Stimulated activated memory B cell treated with anti-CD40 and anti-IgM and Interleukin-4, amounts not matched to agents 10 μg/mL and 1 μg/mL and 100 μg/mL, for 72 hours (primary cell): Measurements from ENCODE around the gene CEBPZOS.
"Not testable (repeated sequence)": the region's sequence is repeated elsewhere in the genome, so short reads cannot be mapped to it uniquely, and the experiment has no call there.

Experiments
- ATAC-seq: fragments of 150-1000 bp; cut with Tn5 transposase; 2 replicates; pipeline ENCODE4 v1.10.0; 2021
- H3K27ac Mint-ChIP-seq: one replicate; pipeline ENCODE4 v1.8.0; 2022; ENCODE audit warnings: mild to moderate bottlenecking, mixed read lengths
- H3K27me3 Mint-ChIP-seq: one replicate; pipeline ENCODE4 v1.8.0; 2022; ENCODE audit warnings: mixed read lengths
- H3K36me3 Mint-ChIP-seq: one replicate; pipeline ENCODE4 v1.8.0; 2022; ENCODE audit warnings: mixed read lengths
- H3K4me1 Mint-ChIP-seq: one replicate; pipeline ENCODE4 v1.8.0; 2022; ENCODE audit warnings: mixed read lengths
- H3K4me3 Mint-ChIP-seq: one replicate; pipeline ENCODE4 v1.8.0; 2022; ENCODE audit warnings: mild to moderate bottlenecking, moderate library complexity, mixed read lengths
- H3K9me3 Mint-ChIP-seq: one replicate; pipeline ENCODE4 v1.8.0; 2022; ENCODE audit warnings: mixed read lengths

Gene CEBPZOS

GRCh38 chr2:37206760-37207159 lies 10.5 kb downstream of the CEBPZOS start:
- H3K9me3 Mint-ChIP-seq = peaks cover 25% of the 10 kb centered on the region
- H3K27ac Mint-ChIP-seq, H3K27me3 Mint-ChIP-seq: not testable (repeated sequence)

GRCh38 chr2:37211212-37211611 lies 14.9 kb downstream of the CEBPZOS start:
- Mint-ChIP-seq H3K9me3 (peaks cover 25% of the 10 kb centered on the region), H3K4me3 (no peak overlapping the region), H3K27me3 (no peaks in the 10 kb centered on the region), H3K27ac (peak overlapping the region; percentile 10), H3K4me1 (peaks cover 16% of the 10 kb centered on the region), H3K36me3 (peaks cover 75% of the 10 kb centered on the region)
- no peak for ATAC-seq

More at GRCh38 chr2:37206760-37207159, 10.5 kb downstream of the CEBPZOS start:
- H3K4me3 Mint-ChIP-seq, ATAC-seq, H3K4me1 Mint-ChIP-seq: not testable (repeated sequence)
- peaks cover 90% of the 10 kb centered on the region for H3K36me3 Mint-ChIP-seq

- peaks cover 23% of the 10 kb centered on the region for H3K9me3 Mint-ChIP-seq
- ATAC-seq = no peak
- no peaks in the 10 kb centered on the region for H3K27me3 Mint-ChIP-seq
- H3K27ac Mint-ChIP-seq = peak overlapping the region; percentile 10
- H3K36me3 Mint-ChIP-seq = peaks cover 74% of the 10 kb centered on the region
- H3K4me3 Mint-ChIP-seq = no peak overlapping the region
- peaks cover 16% of the 10 kb centered on the region for H3K4me1 Mint-ChIP-seq
Measured at GRCh38 chr2:37211939-37212338, 15.6 kb downstream of the CEBPZOS start.

- Mint-ChIP-seq H3K36me3 (peaks cover 41% of the 10 kb centered on the region), H3K27me3 (no peaks in the 10 kb centered on the region), H3K4me3 (no peak overlapping the region), H3K27ac (peak overlapping the region; percentile 70), H3K9me3 (no peaks in the 10 kb centered on the region), H3K4me1 (peaks cover 7% of the 10 kb centered on the region)
- ATAC-seq = no peak
Measured at GRCh38 chr2:37215250-37215649, 19.0 kb downstream of the CEBPZOS start.

- Mint-ChIP-seq H3K9me3 (no peaks in the 10 kb centered on the region), H3K36me3 (peaks cover 49% of the 10 kb centered on the region), H3K27me3 (no peaks in the 10 kb centered on the region), H3K4me1 (peaks cover 21% of the 10 kb centered on the region), H3K4me3 (no peak overlapping the region), H3K27ac (no peak overlapping the region)
- ATAC-seq = no peak
Measured at GRCh38 chr2:37219046-37219445, 22.8 kb downstream of the CEBPZOS start.

- no peaks in the 10 kb centered on the region for H3K9me3 Mint-ChIP-seq
- H3K36me3 Mint-ChIP-seq = peaks cover 53% of the 10 kb centered on the region
- no peak for ATAC-seq
- H3K27ac Mint-ChIP-seq = no peak overlapping the region
- H3K4me3 Mint-ChIP-seq = no peak overlapping the region
- peaks cover 33% of the 10 kb centered on the region for H3K4me1 Mint-ChIP-seq
- no peaks in the 10 kb centered on the region for H3K27me3 Mint-ChIP-seq
Measured at GRCh38 chr2:37223131-37223530, 26.8 kb downstream of the CEBPZOS start.

- Mint-ChIP-seq H3K27ac (no peak overlapping the region), H3K27me3 (no peaks in the 10 kb centered on the region), H3K36me3 (peaks cover 53% of the 10 kb centered on the region), H3K4me3 (no peak overlapping the region), H3K4me1 (peaks cover 36% of the 10 kb centered on the region), H3K9me3 (no peaks in the 10 kb centered on the region)
- ATAC-seq = no peak
Measured at GRCh38 chr2:37224063-37224462, 27.8 kb downstream of the CEBPZOS start.

- peaks cover 41% of the 10 kb centered on the region for H3K4me1 Mint-ChIP-seq
- H3K9me3 Mint-ChIP-seq, H3K4me3 Mint-ChIP-seq, ATAC-seq, H3K27ac Mint-ChIP-seq, H3K27me3 Mint-ChIP-seq: not testable (repeated sequence)
- H3K36me3 Mint-ChIP-seq = peaks cover 53% of the 10 kb centered on the region
Measured at GRCh38 chr2:37225129-37225528, 28.8 kb downstream of the CEBPZOS start.

- H3K36me3 Mint-ChIP-seq = peaks cover 38% of the 10 kb centered on the region
Measured at GRCh38 chr2:37226863-37227262, 30.6 kb downstream of the CEBPZOS start.

GRCh38 chr2:37228788-37229187 lies 32.5 kb downstream of the CEBPZOS start:
- no peak overlapping the region for H3K27ac Mint-ChIP-seq
- H3K4me1 Mint-ChIP-seq = peaks cover 29% of the 10 kb centered on the region
- peaks cover 20% of the 10 kb centered on the region for H3K36me3 Mint-ChIP-seq
- ATAC-seq = no peak
- H3K27me3 Mint-ChIP-seq = no peaks in the 10 kb centered on the region
- H3K4me3 Mint-ChIP-seq = no peak overlapping the region
- H3K9me3 Mint-ChIP-seq = no peaks in the 10 kb centered on the region

More at GRCh38 chr2:37226863-37227262, 30.6 kb downstream of the CEBPZOS start:
- no peak for ATAC-seq
- peaks cover 41% of the 10 kb centered on the region for H3K4me1 Mint-ChIP-seq
- no peaks in the 10 kb centered on the region for H3K9me3 Mint-ChIP-seq
- H3K27ac Mint-ChIP-seq = no peak overlapping the region
- no peaks in the 10 kb centered on the region for H3K27me3 Mint-ChIP-seq
- H3K4me3 Mint-ChIP-seq = no peak overlapping the region

GRCh38 chr2:37230581-37230980 lies 34.3 kb downstream of the CEBPZOS start:
- Mint-ChIP-seq H3K27ac (no peak overlapping the region), H3K4me3 (no peak overlapping the region), H3K4me1 (peaks cover 29% of the 10 kb centered on the region), H3K36me3 (peaks cover 20% of the 10 kb centered on the region), H3K9me3 (no peaks in the 10 kb centered on the region), H3K27me3 (no peaks in the 10 kb centered on the region)
- no peak for ATAC-seq

- peak; percentile 97 for ATAC-seq
- Mint-ChIP-seq H3K27me3 (no peaks in the 10 kb centered on the region), H3K27ac (no peak within 1 kb of the TSS), H3K36me3 (peaks cover 27% of the 10 kb centered on the region), H3K4me1 (peaks cover 35% of the 10 kb centered on the region), H3K4me3 (no peak within 1 kb of the TSS), H3K9me3 (no peaks in the 10 kb centered on the region)
Measured at GRCh38 chr2:37231241-37232130, 35.2 kb downstream of the CEBPZOS start, which contains the start of the genes CEBPZ and NDUFAF7. Gene CEBPZ (minus strand): TSS chr2:37231596. CDS start chr2:37231567, 29 bp downstream. Gene NDUFAF7 (plus strand): TSS chr2:37231658. CDS start chr2:37231706, 48 bp downstream.

- peaks cover 25% of the 10 kb centered on the region for H3K36me3 Mint-ChIP-seq
- no peaks in the 10 kb centered on the region for H3K9me3 Mint-ChIP-seq
- peaks cover 28% of the 10 kb centered on the region for H3K4me1 Mint-ChIP-seq
- no peak overlapping the region for H3K4me3 Mint-ChIP-seq
- H3K27me3 Mint-ChIP-seq = no peaks in the 10 kb centered on the region
- no peak overlapping the region for H3K27ac Mint-ChIP-seq
- no peak for ATAC-seq
Measured at GRCh38 chr2:37232131-37232933, 36.0 kb downstream of the CEBPZOS start.

- no peak overlapping the region for H3K4me3 Mint-ChIP-seq
- no peaks in the 10 kb centered on the region for H3K27me3 Mint-ChIP-seq
- H3K4me1 Mint-ChIP-seq = peaks cover 9% of the 10 kb centered on the region
- peaks cover 58% of the 10 kb centered on the region for H3K36me3 Mint-ChIP-seq
- no peak for ATAC-seq
- peak overlapping the region; percentile 13 for H3K27ac Mint-ChIP-seq
- no peaks in the 10 kb centered on the region for H3K9me3 Mint-ChIP-seq
Measured at GRCh38 chr2:37243435-37243834, 47.1 kb downstream of the CEBPZOS start.

GRCh38 chr2:37244017-37244416 lies 47.7 kb downstream of the CEBPZOS start:
- Mint-ChIP-seq H3K36me3 (peaks cover 59% of the 10 kb centered on the region), H3K27ac (peak overlapping the region; percentile 13), H3K4me3 (no peak overlapping the region), H3K4me1 (peaks cover 9% of the 10 kb centered on the region), H3K27me3 (no peaks in the 10 kb centered on the region), H3K9me3 (no peaks in the 10 kb centered on the region)
- no peak for ATAC-seq
